GM12878 (cell line): ENCODE results near the gene UTP3. TPM values are rescaled to one million over a fixed set of nuclear protein-coding genes. Genes with fewer than 3 reads are reported as not detected.

Experiments used
- ATAC-seq: fragments of 200-7000 bp; cut with Tn5 transposase; 3 replicates; pipeline ENCODE4 v1.9.1; 2020; ENCODE audit warnings: mild to moderate bottlenecking, moderate library complexity
- BruUV-seq: library from RNA; stranded (reverse); fragments of 400-500 nt; replicated peaks from 2 replicates; lab custom pipeline; 2021; lab: Mats Ljungman, UMichigan
- CTCF ChIA-PET: fragments of 300-600 bp; sonication (Branson Sonifier 250); formaldehyde crosslinking; extraction: SDS; loops from one replicate; lab custom pipeline; 2021; ENCODE audit warnings: inconsistent platforms; lab: Yijun Ruan, JAX
- POLR2A ChIA-PET: fragments of 350-600 bp; formaldehyde crosslinking; extraction: SDS; loops from one replicate; lab custom pipeline; 2021; ENCODE audit warnings: inconsistent platforms; lab: Charles Lee
- RAD21 ChIA-PET: fragments of 300-600 bp; sonication (Branson Sonifier 250); formaldehyde crosslinking; loops from one replicate; lab custom pipeline; 2023; ENCODE audit warnings: antibody characterized with exemption; ENCODE audit not compliant: unreplicated experiment; lab: Charles Lee
- SMC1A ChIA-PET: fragments of 300-600 bp; sonication (Branson Sonifier 250); formaldehyde crosslinking; loops from one replicate; lab custom pipeline; 2023; ENCODE audit not compliant: unreplicated experiment, uncharacterized antibody; lab: Charles Lee
- DNase-seq: peaks from one replicate; pipeline ENCODE4 v3.0.0-alpha.2; 2011; ENCODE audit warnings: low read depth, low spot score
- FAIRE-seq: peaks from 3 replicates; lab custom pipeline; 2011; peaks lifted over from hg19 to GRCh38; lab: Jason Lieb, UNC
- H2AFZ ChIP-seq: 2 replicates; pipeline ENCODE4 v1.6.0; 2011; ENCODE audit warnings: low read depth, low read length, control low read depth; ENCODE audit not compliant: control insufficient read depth
- H3K27ac ChIP-seq: 2 replicates; pipeline ENCODE4 v1.5.1; 2011; ENCODE audit warnings: control low read depth; ENCODE audit not compliant: control insufficient read depth, insufficient read depth
- H3K27me3 ChIP-seq, 2 experiments: replicated peaks in 1 of 2; 2 replicates each; pipeline versions ENCODE4 v1.6.0 to v1.6.1; 2011; ENCODE audit warnings: low read length in 1 of 2; ENCODE audit not compliant: control insufficient read depth in 2 of 2, insufficient read depth in 2 of 2
- H3K36me3 ChIP-seq, 2 experiments: 2 replicates each; pipeline ENCODE4 v1.5.1; 2011; ENCODE audit warnings: low read length in 1 of 2; ENCODE audit not compliant: control insufficient read depth in 2 of 2, insufficient read depth in 2 of 2
- H3K4me1 ChIP-seq: 2 replicates; pipeline ENCODE4 v1.6.1; 2011; ENCODE audit warnings: mild to moderate bottlenecking, low read length, moderate library complexity, mixed read lengths; ENCODE audit not compliant: control insufficient read depth, insufficient read depth
- H3K4me2 ChIP-seq: 2 replicates; pipeline ENCODE4 v1.6.0; 2011; ENCODE audit warnings: control low read depth; ENCODE audit not compliant: control insufficient read depth, insufficient read depth
- H3K4me3 ChIP-seq: fragments of 200-600 bp; sonication (generic); 2 replicates; pipeline ENCODE4 v1.5.1; 2016
- H3K79me2 ChIP-seq: 2 replicates; pipeline ENCODE4 v1.6.0; 2011; ENCODE audit warnings: low read length; ENCODE audit not compliant: control insufficient read depth, insufficient read depth
- H3K9ac ChIP-seq: 2 replicates; pipeline ENCODE4 v1.8.0; 2011; ENCODE audit warnings: low read length, control low read depth, mixed read lengths; ENCODE audit not compliant: control insufficient read depth, insufficient read depth
- H3K9me3 ChIP-seq: replicated peaks from 3 replicates; pipeline ENCODE4 v1.5.1; 2011; ENCODE audit warnings: mild to moderate bottlenecking, low read length; ENCODE audit not compliant: control insufficient read depth, insufficient read depth
- H4K20me1 ChIP-seq: 2 replicates; pipeline ENCODE4 v1.6.0; 2011; ENCODE audit not compliant: control insufficient read depth, insufficient read depth
- CEBPB ChIP-seq, 2 experiments: fragments of 150-350 bp in 1 of 2; IDR thresholded peaks; 2 replicates each; pipeline ENCODE4 v1.6.1; 2012 to 2014; ENCODE audit warnings: low read depth in 2 of 2, low read length in 2 of 2, borderline replicate concordance in 1 of 2, inconsistent platforms in 1 of 2
- IKZF2 ChIP-seq, 2 experiments: fragments of 450-650 bp; IDR thresholded peaks; 2 replicates each; pipeline ENCODE4 v1.6.1; 2017; ENCODE audit warnings: mild to moderate bottlenecking in 2 of 2, moderate library complexity in 2 of 2
- MLLT1 ChIP-seq: fragments of 450-650 bp; IDR thresholded peaks from 2 replicates; pipeline ENCODE4 v1.6.1; 2016; ENCODE audit warnings: mild to moderate bottlenecking
- WGBS: methylation state at CpG from one replicate; pipeline ENCODE4 v1.1.6; 2016; ENCODE audit warnings: low lambda C conversion rate; ENCODE audit not compliant: insufficient replicate concordance, insufficient coverage; ENCODE audit errors: missing lambda C conversion rate; 5-methylcytosine and 5-hydroxymethylcytosine counted together
- in situ Hi-C: fragments of 300-500 bp; cut with MboI; formaldehyde crosslinking; loops from 9 replicates; pipeline ENCODE4 v1.14.3; 2018; ENCODE audit warnings: mixed read lengths
- intact Hi-C: fragments of 100-400 bp; cut with micrococcal nuclease; formaldehyde crosslinking; loops from one replicate; pipeline ENCODE4 v1.14.2; 2022; ENCODE audit not compliant: unreplicated experiment
- polyA plus RNA-seq, 11 experiments: library from polyadenylated mRNA; depleted of rRNA in 4 of 11; unstranded in 6 of 11; stranded (reverse) in 5 of 11; fragments of >200 nt; fragmentation: Nextera tagmentation in 4 of 11; fragmentation: Illumina TruSeq in 1 of 11; extraction: Ambion mirVana in 4 of 11; extraction: Trizol in 1 of 11; gene quantifications; 1 replicate in 1 of 11; 2 replicates in 10 of 11; pipeline versions ENCODE4 v1.2.1 to v1.2.3, GENCODE V29; 2011 to 2016; ENCODE audit warnings: inconsistent platforms in 2 of 11, missing spikeins in 2 of 11, low read depth in 1 of 11
- total RNA-seq, 4 experiments: library from RNA; depleted of rRNA in 3 of 4; stranded (reverse); fragments of >200 nt in 3 of 4; fragmentation: Illumina TruSeq in 1 of 4; extraction: Trizol in 1 of 4; gene quantifications; 2 replicates each; pipeline versions ENCODE4 v1.2.1 to v1.2.3, GENCODE V29; 2013 to 2021

The UTP3 gene
- total and polyA plus RNA-seq, 10 of the 15 experiments (the other 5 are each of a cell fraction or from before 2014, with no cell fraction given) = 15.8 to 60.7 (median 22.5) TPM

- in situ Hi-C loops = loop anchor here (25.0 kb wide), 1 partner anchor 1614 kb away; no protein-coding TSS in a partner anchor
- ChIA-PET SMC1A (interaction anchor here (0.7 to 12.8 kb wide), 14 partner anchors 11 to 332 kb away, joined by 3 to 170 read pairs (median 5); partner anchors contain the start of genes JCHAIN and UTP3), POLR2A (interaction anchor here (1.2 to 3.3 kb wide), 2 partner anchors 9 to 10 kb away, joined by 3 to 28 read pairs; partner anchors contain the start of gene JCHAIN), RAD21 (interaction anchor here (1.0 to 3.9 kb wide), 6 partner anchors 9 to 59 kb away, joined by 3 to 44 read pairs (median 14); partner anchors contain the start of genes JCHAIN and UTP3), CTCF (interaction anchor here (0.8 to 2.2 kb wide), 9 partner anchors 8 to 333 kb away, joined by 3 to 10 read pairs (median 4); no protein-coding TSS in a partner anchor)
- no peaks in the 10 kb centered on the region for H3K79me2 ChIP-seq
- H3K27me3 ChIP-seq = no peaks in the 10 kb centered on the region
- H3K27ac ChIP-seq = no peak overlapping the region
- H2AFZ ChIP-seq = no peak overlapping the region; the same call in 1 of the 2 replicates
- peaks cover 55% of the 10 kb centered on the region for H3K4me1 ChIP-seq
- DNase-seq (no peak), ATAC-seq (peak; percentile 13; the same call in 2 of the 3 replicates), FAIRE-seq (no peak)
- H3K9me3 ChIP-seq = no peaks in the 10 kb centered on the region
- no peak overlapping the region for H3K9ac ChIP-seq
- no peaks in the 10 kb centered on the region for H3K36me3 ChIP-seq
- no TSS peak for BruUV-seq
- no peak overlapping the region; the same call in 1 of the 2 replicates for H3K4me3 ChIP-seq
- TF ChIP-seq IKZF2 (IDR thresholded peaks at IDR 0.05) (no peak), CEBPB (IDR thresholded peaks at IDR 0.05; ENCODE audit: borderline replicate concordance in 1 of 2, low read depth in 2 of 2, low read length in 2 of 2) (no peak), MLLT1 (peak; percentile 55; the same call in 1 of the 2 replicates)
- intact Hi-C loops = no loop called here
- 88% methylated on average over 6 of the region's 6 CpGs for WGBS
- H4K20me1 ChIP-seq = no peaks in the 10 kb centered on the region
- peak overlapping the region; percentile 51 for H3K4me2 ChIP-seq
These were observed 11.7 kb upstream of the UTP3 start for GRCh38 chr4:70676554-70677090.
